Lower leg skin (tissue), 3 donors: ENCODE results near the gene TNFRSF1B.

Experiments used
- POLR2A ChIP-seq, 2 donors: fragments of 450-650 bp; IDR thresholded peaks; one replicate each; pipeline ENCODE4 v1.6.1; 2016 to 2017; ENCODE audit warnings: antibody characterized with exemption in 2 of 2, mild to moderate bottlenecking in 1 of 2, moderate library complexity in 1 of 2
- TF ChIP-seq, protein P1 (sequence below), 3 donors: fragments of 450-650 bp; IDR thresholded peaks; one replicate each; pipeline ENCODE4 v1.5.1; 2016; ENCODE audit warnings: antibody characterized with exemption in 3 of 3, mild to moderate bottlenecking in 3 of 3, moderate library complexity in 2 of 3

DNA sequence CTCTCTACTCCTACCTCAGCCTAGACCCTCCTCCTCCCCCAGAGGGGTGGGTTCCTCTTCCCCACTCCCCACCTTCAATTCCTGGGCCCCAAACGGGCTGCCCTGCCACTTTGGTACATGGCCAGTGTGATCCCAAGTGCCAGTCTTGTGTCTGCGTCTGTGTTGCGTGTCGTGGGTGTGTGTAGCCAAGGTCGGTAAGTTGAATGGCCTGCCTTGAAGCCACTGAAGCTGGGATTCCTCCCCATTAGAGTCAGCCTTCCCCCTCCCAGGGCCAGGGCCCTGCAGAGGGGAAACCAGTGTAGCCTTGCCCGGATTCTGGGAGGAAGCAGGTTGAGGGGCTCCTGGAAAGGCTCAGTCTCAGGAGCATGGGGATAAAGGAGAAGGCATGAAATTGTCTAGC, 41.5 kb downstream of the TNFRSF1B start:
- TF ChIP-seq, protein P1, sequence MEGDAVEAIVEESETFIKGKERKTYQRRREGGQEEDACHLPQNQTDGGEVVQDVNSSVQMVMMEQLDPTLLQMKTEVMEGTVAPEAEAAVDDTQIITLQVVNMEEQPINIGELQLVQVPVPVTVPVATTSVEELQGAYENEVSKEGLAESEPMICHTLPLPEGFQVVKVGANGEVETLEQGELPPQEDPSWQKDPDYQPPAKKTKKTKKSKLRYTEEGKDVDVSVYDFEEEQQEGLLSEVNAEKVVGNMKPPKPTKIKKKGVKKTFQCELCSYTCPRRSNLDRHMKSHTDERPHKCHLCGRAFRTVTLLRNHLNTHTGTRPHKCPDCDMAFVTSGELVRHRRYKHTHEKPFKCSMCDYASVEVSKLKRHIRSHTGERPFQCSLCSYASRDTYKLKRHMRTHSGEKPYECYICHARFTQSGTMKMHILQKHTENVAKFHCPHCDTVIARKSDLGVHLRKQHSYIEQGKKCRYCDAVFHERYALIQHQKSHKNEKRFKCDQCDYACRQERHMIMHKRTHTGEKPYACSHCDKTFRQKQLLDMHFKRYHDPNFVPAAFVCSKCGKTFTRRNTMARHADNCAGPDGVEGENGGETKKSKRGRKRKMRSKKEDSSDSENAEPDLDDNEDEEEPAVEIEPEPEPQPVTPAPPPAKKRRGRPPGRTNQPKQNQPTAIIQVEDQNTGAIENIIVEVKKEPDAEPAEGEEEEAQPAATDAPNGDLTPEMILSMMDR (IDR thresholded peaks at IDR 0.05) = no peak
- TF ChIP-seq POLR2A (IDR thresholded peaks at IDR 0.05) = no peak
